Glomerular visceral epithelial cell (primary cell): ENCODE data around the gene ARHGEF17.
A peak's percentile ranks its signal among the peaks of the same experiment; 100 is the strongest.

ENCODE experiments used
- DNase-seq: peaks from one replicate; pipeline ENCODE4 v3.0.0-alpha.2; 2016; ENCODE audit errors: extremely low spot score

Gene ARHGEF17

GRCh38 chr11:73293356-73293936 is 14.6 kb upstream of the ARHGEF17 start:
- no peak for DNase-seq

GRCh38 chr11:73294604-73295003 is 13.5 kb upstream of the ARHGEF17 start:
- no peak for DNase-seq

- peak; percentile 78 for DNase-seq
These were observed 12.7 kb upstream of the ARHGEF17 start for GRCh38 chr11:73295241-73295995.

GRCh38 chr11:73295996-73296318 is 12.1 kb upstream of the ARHGEF17 start:
- DNase-seq = no peak

GRCh38 chr11:73296501-73297230 is 11.4 kb upstream of the ARHGEF17 start:
- no peak for DNase-seq

- no peak for DNase-seq
These were observed 10.9 kb upstream of the ARHGEF17 start for GRCh38 chr11:73297231-73297590.

GRCh38 chr11:73297702-73298101 is 10.4 kb upstream of the ARHGEF17 start:
- DNase-seq = no peak

- DNase-seq = no peak
These were observed 9.8 kb upstream of the ARHGEF17 start for GRCh38 chr11:73298233-73298632.

- DNase-seq = no peak
These were observed 8.3 kb upstream of the ARHGEF17 start for GRCh38 chr11:73299751-73300150.

- no peak for DNase-seq
These were observed 1.8 kb upstream of the ARHGEF17 start for GRCh38 chr11:73306069-73306841.

GRCh38 chr11:73306977-73307322 is 1.1 kb upstream of the ARHGEF17 start:
- DNase-seq = no peak

- DNase-seq = peak; percentile 99
These were observed 613 bp upstream of the ARHGEF17 start for GRCh38 chr11:73307323-73308002.

- DNase-seq = peak; percentile 97
These were observed 1.2 kb downstream of the ARHGEF17 start for GRCh38 chr11:73308961-73309919.

- DNase-seq = no peak
These were observed 2.0 kb downstream of the ARHGEF17 start for GRCh38 chr11:73310076-73310475.

GRCh38 chr11:73310661-73311393 is 2.8 kb downstream of the ARHGEF17 start:
- DNase-seq = no peak

GRCh38 chr11:73311394-73311869 is 3.4 kb downstream of the ARHGEF17 start:
- no peak for DNase-seq

GRCh38 chr11:73312036-73312435 is 4.0 kb downstream of the ARHGEF17 start:
- no peak for DNase-seq

- DNase-seq = peak; percentile 43
These were observed 4.8 kb downstream of the ARHGEF17 start for GRCh38 chr11:73312851-73313327.

GRCh38 chr11:73313652-73314051 is 5.6 kb downstream of the ARHGEF17 start:
- no peak for DNase-seq
